Neutrophil (primary cell): ENCODE data around the gene ZDHHC12.
A peak's percentile ranks its signal among the peaks of the same experiment; 100 is the strongest.

Experiments used
- H3K27ac ChIP-seq: fragments of 200-600 bp; sonication (generic); 2 replicates; pipeline ENCODE4 v1.5.1; 2016; ENCODE audit warnings: mild to moderate bottlenecking, moderate library complexity
- H3K27me3 ChIP-seq: fragments of 200-600 bp; sonication (generic); 2 replicates; pipeline ENCODE4 v1.6.0; 2016; ENCODE audit warnings: mild to moderate bottlenecking
- H3K36me3 ChIP-seq: fragments of 200-600 bp; sonication (generic); 2 replicates; pipeline ENCODE4 v1.5.1; 2017
- H3K4me1 ChIP-seq, 2 experiments: fragments of 200-600 bp in 1 of 2; sonication (generic) in 1 of 2; 1 replicate in 1 of 2; 2 replicates in 1 of 2; pipeline versions ENCODE4 v1.5.1 to v1.6.1; 2013 to 2016; ENCODE audit warnings: low read depth in 1 of 2, low read length in 1 of 2, mild to moderate bottlenecking in 1 of 2, moderate library complexity in 1 of 2; ENCODE audit not compliant: control insufficient read depth in 1 of 2, insufficient read depth in 1 of 2
- H3K4me3 ChIP-seq, 2 experiments: fragments of 200-600 bp in 1 of 2; sonication (generic) in 1 of 2; 1 replicate in 1 of 2; 2 replicates in 1 of 2; pipeline ENCODE4 v1.5.1; 2013 to 2016; ENCODE audit warnings: low read depth in 1 of 2, low read length in 1 of 2, mild to moderate bottlenecking in 1 of 2, moderate library complexity in 1 of 2
- H3K9me3 ChIP-seq: fragments of 200-600 bp; sonication (generic); 2 replicates; pipeline ENCODE4 v1.5.1; 2016
- CTCF ChIP-seq: fragments of 200-600 bp; sonication (generic); IDR thresholded peaks from 2 replicates; pipeline ENCODE4 v1.5.1; 2016; ENCODE audit warnings: antibody characterized with exemption

ZDHHC12 gene

GRCh38 chr9:128685636-128686489 lies 38.1 kb downstream of the ZDHHC12 start:
- H3K27ac ChIP-seq = peak overlapping the region; percentile 94
- peak; percentile 14 for TF ChIP-seq CTCF
- peaks cover 60% of the 10 kb centered on the region in 2 experiments for H3K4me1 ChIP-seq
- no peaks in the 10 kb centered on the region for H3K27me3 ChIP-seq
- H3K9me3 ChIP-seq = no peaks in the 10 kb centered on the region
- peak overlapping the region; percentile 55 to 70 for H3K4me3 ChIP-seq
- H3K36me3 ChIP-seq = no peaks in the 10 kb centered on the region

GRCh38 chr9:128684325-128685199 lies 39.4 kb downstream of the ZDHHC12 start:
- Histone ChIP-seq H3K4me1 (peaks cover 51 to 52% of the 10 kb centered on the region in 2 experiments), H3K27ac (peak overlapping the region; percentile 94), H3K36me3 (no peaks in the 10 kb centered on the region), H3K4me3 (peak overlapping the region; percentile 70 to 93), H3K27me3 (no peaks in the 10 kb centered on the region), H3K9me3 (no peaks in the 10 kb centered on the region)
- TF ChIP-seq CTCF = peak; percentile 16

GRCh38 chr9:128684065-128684324 lies 39.9 kb downstream of the ZDHHC12 start:
- peaks cover 51 to 52% of the 10 kb centered on the region in 2 experiments for H3K4me1 ChIP-seq

GRCh38 chr9:128683340-128684064 lies 40.4 kb downstream of the ZDHHC12 start:
- Histone ChIP-seq H3K27me3 (no peaks in the 10 kb centered on the region), H3K27ac (peak overlapping the region; percentile 94), H3K9me3 (no peaks in the 10 kb centered on the region), H3K36me3 (no peaks in the 10 kb centered on the region), H3K4me3 (peak overlapping the region; percentile 70 to 93), H3K4me1 (peaks cover 49 to 51% of the 10 kb centered on the region in 2 experiments)
- no peak for TF ChIP-seq CTCF

More at GRCh38 chr9:128684065-128684324, 39.9 kb downstream of the ZDHHC12 start:
- no peaks in the 10 kb centered on the region for H3K36me3 ChIP-seq
- no peaks in the 10 kb centered on the region for H3K9me3 ChIP-seq
- peak overlapping the region; percentile 70 to 93 for H3K4me3 ChIP-seq
- H3K27me3 ChIP-seq = no peaks in the 10 kb centered on the region
- no peak for TF ChIP-seq CTCF
- H3K27ac ChIP-seq = peak overlapping the region; percentile 94

GRCh38 chr9:128677794-128678193 lies 46.1 kb downstream of the ZDHHC12 start:
- Histone ChIP-seq H3K4me1 (no peaks in the 10 kb centered on the region), H3K27me3 (no peaks in the 10 kb centered on the region), H3K27ac (no peak overlapping the region), H3K36me3 (no peaks in the 10 kb centered on the region), H3K4me3 (no peak overlapping the region), H3K9me3 (no peaks in the 10 kb centered on the region)
- TF ChIP-seq CTCF = no peak
